GM12878 (cell line): ENCODE results near the gene TTC17. TPM values are rescaled to one million over a fixed set of nuclear protein-coding genes. Genes with fewer than 3 reads are reported as not detected.
"Not testable (repeated sequence)": the region's sequence is repeated elsewhere in the genome, so short reads cannot be mapped to it uniquely, and the experiment has no call there.

ENCODE experiments used
- ATAC-seq: fragments of 200-7000 bp; cut with Tn5 transposase; 3 replicates; pipeline ENCODE4 v1.9.1; 2020; ENCODE audit warnings: mild to moderate bottlenecking, moderate library complexity
- BruUV-seq: library from RNA; stranded (reverse); fragments of 400-500 nt; replicated peaks from 2 replicates; lab custom pipeline; 2021; lab: Mats Ljungman, UMichigan
- CTCF ChIA-PET: fragments of 300-600 bp; sonication (Branson Sonifier 250); formaldehyde crosslinking; extraction: SDS; loops from one replicate; lab custom pipeline; 2021; ENCODE audit warnings: inconsistent platforms; lab: Yijun Ruan, JAX
- POLR2A ChIA-PET: fragments of 350-600 bp; formaldehyde crosslinking; extraction: SDS; loops from one replicate; lab custom pipeline; 2021; ENCODE audit warnings: inconsistent platforms; lab: Charles Lee
- RAD21 ChIA-PET: fragments of 300-600 bp; sonication (Branson Sonifier 250); formaldehyde crosslinking; loops from one replicate; lab custom pipeline; 2023; ENCODE audit warnings: antibody characterized with exemption; ENCODE audit not compliant: unreplicated experiment; lab: Charles Lee
- SMC1A ChIA-PET: fragments of 300-600 bp; sonication (Branson Sonifier 250); formaldehyde crosslinking; loops from one replicate; lab custom pipeline; 2023; ENCODE audit not compliant: unreplicated experiment, uncharacterized antibody; lab: Charles Lee
- DNase-seq: peaks from one replicate; pipeline ENCODE4 v3.0.0-alpha.2; 2011; ENCODE audit warnings: low read depth, low spot score
- FAIRE-seq: peaks from 3 replicates; lab custom pipeline; 2011; peaks lifted over from hg19 to GRCh38; lab: Jason Lieb, UNC
- H2AFZ ChIP-seq: 2 replicates; pipeline ENCODE4 v1.6.0; 2011; ENCODE audit warnings: low read depth, low read length, control low read depth; ENCODE audit not compliant: control insufficient read depth
- H3K27ac ChIP-seq: 2 replicates; pipeline ENCODE4 v1.5.1; 2011; ENCODE audit warnings: control low read depth; ENCODE audit not compliant: control insufficient read depth, insufficient read depth
- H3K27me3 ChIP-seq, 2 experiments: replicated peaks in 1 of 2; 2 replicates each; pipeline versions ENCODE4 v1.6.0 to v1.6.1; 2011; ENCODE audit warnings: low read length in 1 of 2; ENCODE audit not compliant: control insufficient read depth in 2 of 2, insufficient read depth in 2 of 2
- H3K36me3 ChIP-seq, 2 experiments: 2 replicates each; pipeline ENCODE4 v1.5.1; 2011; ENCODE audit warnings: low read length in 1 of 2; ENCODE audit not compliant: control insufficient read depth in 2 of 2, insufficient read depth in 2 of 2
- H3K4me1 ChIP-seq: 2 replicates; pipeline ENCODE4 v1.6.1; 2011; ENCODE audit warnings: mild to moderate bottlenecking, low read length, moderate library complexity, mixed read lengths; ENCODE audit not compliant: control insufficient read depth, insufficient read depth
- H3K4me2 ChIP-seq: 2 replicates; pipeline ENCODE4 v1.6.0; 2011; ENCODE audit warnings: control low read depth; ENCODE audit not compliant: control insufficient read depth, insufficient read depth
- H3K4me3 ChIP-seq: fragments of 200-600 bp; sonication (generic); 2 replicates; pipeline ENCODE4 v1.5.1; 2016
- H3K79me2 ChIP-seq: 2 replicates; pipeline ENCODE4 v1.6.0; 2011; ENCODE audit warnings: low read length; ENCODE audit not compliant: control insufficient read depth, insufficient read depth
- H3K9ac ChIP-seq: 2 replicates; pipeline ENCODE4 v1.8.0; 2011; ENCODE audit warnings: low read length, control low read depth, mixed read lengths; ENCODE audit not compliant: control insufficient read depth, insufficient read depth
- H3K9me3 ChIP-seq: replicated peaks from 3 replicates; pipeline ENCODE4 v1.5.1; 2011; ENCODE audit warnings: mild to moderate bottlenecking, low read length; ENCODE audit not compliant: control insufficient read depth, insufficient read depth
- H4K20me1 ChIP-seq: 2 replicates; pipeline ENCODE4 v1.6.0; 2011; ENCODE audit not compliant: control insufficient read depth, insufficient read depth
- ESRRA ChIP-seq: IDR thresholded peaks from 2 replicates; pipeline ENCODE4 v1.6.1; 2012; ENCODE audit warnings: mild to moderate bottlenecking, low read length, improper control_type of control experiment
- MTA3 ChIP-seq: IDR thresholded peaks from 2 replicates; pipeline ENCODE4 v1.6.1; 2012; ENCODE audit warnings: low read length, inconsistent platforms, borderline replicate concordance
- SMC3 ChIP-seq: IDR thresholded peaks from 2 replicates; pipeline ENCODE4 v1.6.1; 2011; ENCODE audit warnings: low read length, improper control_type of control experiment, borderline replicate concordance
- ZNF207 ChIP-seq: fragments of 450-650 bp; IDR thresholded peaks from 2 replicates; pipeline ENCODE4 v1.6.1; 2014; ENCODE audit warnings: antibody characterized with exemption, mild to moderate bottlenecking, borderline replicate concordance
- ZNF217 ChIP-seq: fragments of 450-650 bp; IDR thresholded peaks from 2 replicates; pipeline ENCODE4 v1.6.1; 2017; ENCODE audit warnings: antibody characterized with exemption, mild to moderate bottlenecking
- ZNF274 ChIP-seq: IDR thresholded peaks from one replicate; pipeline ENCODE4 v1.8.0; 2011; ENCODE audit not compliant: insufficient read length, insufficient read depth
- WGBS: methylation state at CpG from one replicate; pipeline ENCODE4 v1.1.6; 2016; ENCODE audit warnings: low lambda C conversion rate; ENCODE audit not compliant: insufficient replicate concordance, insufficient coverage; ENCODE audit errors: missing lambda C conversion rate; 5-methylcytosine and 5-hydroxymethylcytosine counted together
- in situ Hi-C: fragments of 300-500 bp; cut with MboI; formaldehyde crosslinking; loops from 9 replicates; pipeline ENCODE4 v1.14.3; 2018; ENCODE audit warnings: mixed read lengths
- intact Hi-C: fragments of 100-400 bp; cut with micrococcal nuclease; formaldehyde crosslinking; loops from one replicate; pipeline ENCODE4 v1.14.2; 2022; ENCODE audit not compliant: unreplicated experiment
- polyA plus RNA-seq, 11 experiments: library from polyadenylated mRNA; depleted of rRNA in 4 of 11; unstranded in 6 of 11; stranded (reverse) in 5 of 11; fragments of >200 nt; fragmentation: Nextera tagmentation in 4 of 11; fragmentation: Illumina TruSeq in 1 of 11; extraction: Ambion mirVana in 4 of 11; extraction: Trizol in 1 of 11; gene quantifications; 1 replicate in 1 of 11; 2 replicates in 10 of 11; pipeline versions ENCODE4 v1.2.1 to v1.2.3, GENCODE V29; 2011 to 2016; ENCODE audit warnings: inconsistent platforms in 2 of 11, missing spikeins in 2 of 11, low read depth in 1 of 11
- total RNA-seq, 4 experiments: library from RNA; depleted of rRNA in 3 of 4; stranded (reverse); fragments of >200 nt in 3 of 4; fragmentation: Illumina TruSeq in 1 of 4; extraction: Trizol in 1 of 4; gene quantifications; 2 replicates each; pipeline versions ENCODE4 v1.2.1 to v1.2.3, GENCODE V29; 2013 to 2021
- TF ChIP-seq, protein P1 (sequence below): fragments of 450-650 bp; IDR thresholded peaks from 2 replicates; pipeline ENCODE4 v1.6.1; 2017; ENCODE audit warnings: antibody characterized with exemption, mild to moderate bottlenecking, moderate library complexity
- TF ChIP-seq, protein P2 (sequence below): fragments of 450-650 bp; IDR thresholded peaks from 2 replicates; pipeline ENCODE4 v1.6.1; 2018; ENCODE audit warnings: mild to moderate bottlenecking, low read depth, moderate library complexity; ENCODE audit not compliant: partially characterized antibody
- TF ChIP-seq, protein P3 (sequence below): IDR thresholded peaks from 2 replicates; pipeline ENCODE4 v1.6.1; 2012; ENCODE audit warnings: mild to moderate bottlenecking, low read depth, low read length

TTC17 gene
- total and polyA plus RNA-seq, 10 of the 15 experiments (the other 5 are each of a cell fraction or from before 2014, with no cell fraction given), result 15.9 to 116 (median 41.5) TPM

DNA sequence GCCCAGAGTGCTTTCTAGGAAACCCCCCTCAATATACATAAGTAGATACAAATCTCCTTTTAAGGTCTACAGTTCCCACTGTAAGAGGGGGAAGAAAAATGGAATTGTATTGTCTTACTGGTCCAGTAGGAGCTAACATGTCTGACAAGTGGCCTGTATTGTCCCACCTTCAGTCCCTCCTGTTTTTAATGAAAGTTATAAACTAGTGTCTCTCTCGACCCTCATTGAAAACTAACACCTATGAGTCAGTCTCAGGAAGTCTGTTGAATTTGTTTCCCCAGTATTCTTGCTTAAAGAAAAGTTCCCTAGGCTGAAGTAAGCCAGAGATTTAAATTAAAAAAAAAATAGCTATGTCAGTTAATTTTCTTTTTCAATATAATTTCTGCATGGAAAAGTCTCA is 69.3 kb downstream of the TTC17 start (continued):
- TF ChIP-seq, protein P1, sequence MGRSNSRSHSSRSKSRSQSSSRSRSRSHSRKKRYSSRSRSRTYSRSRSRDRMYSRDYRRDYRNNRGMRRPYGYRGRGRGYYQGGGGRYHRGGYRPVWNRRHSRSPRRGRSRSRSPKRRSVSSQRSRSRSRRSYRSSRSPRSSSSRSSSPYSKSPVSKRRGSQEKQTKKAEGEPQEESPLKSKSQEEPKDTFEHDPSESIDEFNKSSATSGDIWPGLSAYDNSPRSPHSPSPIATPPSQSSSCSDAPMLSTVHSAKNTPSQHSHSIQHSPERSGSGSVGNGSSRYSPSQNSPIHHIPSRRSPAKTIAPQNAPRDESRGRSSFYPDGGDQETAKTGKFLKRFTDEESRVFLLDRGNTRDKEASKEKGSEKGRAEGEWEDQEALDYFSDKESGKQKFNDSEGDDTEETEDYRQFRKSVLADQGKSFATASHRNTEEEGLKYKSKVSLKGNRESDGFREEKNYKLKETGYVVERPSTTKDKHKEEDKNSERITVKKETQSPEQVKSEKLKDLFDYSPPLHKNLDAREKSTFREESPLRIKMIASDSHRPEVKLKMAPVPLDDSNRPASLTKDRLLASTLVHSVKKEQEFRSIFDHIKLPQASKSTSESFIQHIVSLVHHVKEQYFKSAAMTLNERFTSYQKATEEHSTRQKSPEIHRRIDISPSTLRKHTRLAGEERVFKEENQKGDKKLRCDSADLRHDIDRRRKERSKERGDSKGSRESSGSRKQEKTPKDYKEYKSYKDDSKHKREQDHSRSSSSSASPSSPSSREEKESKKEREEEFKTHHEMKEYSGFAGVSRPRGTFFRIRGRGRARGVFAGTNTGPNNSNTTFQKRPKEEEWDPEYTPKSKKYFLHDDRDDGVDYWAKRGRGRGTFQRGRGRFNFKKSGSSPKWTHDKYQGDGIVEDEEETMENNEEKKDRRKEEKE, result no peak
- TF ChIP-seq ZNF274 (no peak), ZNF217 (no peak), SMC3 (no peak), ESRRA (no peak), ZNF207 (no peak), MTA3 (no peak)
- TF ChIP-seq, protein P2, sequence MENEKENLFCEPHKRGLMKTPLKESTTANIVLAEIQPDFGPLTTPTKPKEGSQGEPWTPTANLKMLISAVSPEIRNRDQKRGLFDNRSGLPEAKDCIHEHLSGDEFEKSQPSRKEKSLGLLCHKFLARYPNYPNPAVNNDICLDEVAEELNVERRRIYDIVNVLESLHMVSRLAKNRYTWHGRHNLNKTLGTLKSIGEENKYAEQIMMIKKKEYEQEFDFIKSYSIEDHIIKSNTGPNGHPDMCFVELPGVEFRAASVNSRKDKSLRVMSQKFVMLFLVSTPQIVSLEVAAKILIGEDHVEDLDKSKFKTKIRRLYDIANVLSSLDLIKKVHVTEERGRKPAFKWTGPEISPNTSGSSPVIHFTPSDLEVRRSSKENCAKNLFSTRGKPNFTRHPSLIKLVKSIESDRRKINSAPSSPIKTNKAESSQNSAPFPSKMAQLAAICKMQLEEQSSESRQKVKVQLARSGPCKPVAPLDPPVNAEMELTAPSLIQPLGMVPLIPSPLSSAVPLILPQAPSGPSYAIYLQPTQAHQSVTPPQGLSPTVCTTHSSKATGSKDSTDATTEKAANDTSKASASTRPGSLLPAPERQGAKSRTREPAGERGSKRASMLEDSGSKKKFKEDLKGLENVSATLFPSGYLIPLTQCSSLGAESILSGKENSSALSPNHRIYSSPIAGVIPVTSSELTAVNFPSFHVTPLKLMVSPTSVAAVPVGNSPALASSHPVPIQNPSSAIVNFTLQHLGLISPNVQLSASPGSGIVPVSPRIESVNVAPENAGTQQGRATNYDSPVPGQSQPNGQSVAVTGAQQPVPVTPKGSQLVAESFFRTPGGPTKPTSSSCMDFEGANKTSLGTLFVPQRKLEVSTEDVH, result no peak
- TF ChIP-seq, protein P3, sequence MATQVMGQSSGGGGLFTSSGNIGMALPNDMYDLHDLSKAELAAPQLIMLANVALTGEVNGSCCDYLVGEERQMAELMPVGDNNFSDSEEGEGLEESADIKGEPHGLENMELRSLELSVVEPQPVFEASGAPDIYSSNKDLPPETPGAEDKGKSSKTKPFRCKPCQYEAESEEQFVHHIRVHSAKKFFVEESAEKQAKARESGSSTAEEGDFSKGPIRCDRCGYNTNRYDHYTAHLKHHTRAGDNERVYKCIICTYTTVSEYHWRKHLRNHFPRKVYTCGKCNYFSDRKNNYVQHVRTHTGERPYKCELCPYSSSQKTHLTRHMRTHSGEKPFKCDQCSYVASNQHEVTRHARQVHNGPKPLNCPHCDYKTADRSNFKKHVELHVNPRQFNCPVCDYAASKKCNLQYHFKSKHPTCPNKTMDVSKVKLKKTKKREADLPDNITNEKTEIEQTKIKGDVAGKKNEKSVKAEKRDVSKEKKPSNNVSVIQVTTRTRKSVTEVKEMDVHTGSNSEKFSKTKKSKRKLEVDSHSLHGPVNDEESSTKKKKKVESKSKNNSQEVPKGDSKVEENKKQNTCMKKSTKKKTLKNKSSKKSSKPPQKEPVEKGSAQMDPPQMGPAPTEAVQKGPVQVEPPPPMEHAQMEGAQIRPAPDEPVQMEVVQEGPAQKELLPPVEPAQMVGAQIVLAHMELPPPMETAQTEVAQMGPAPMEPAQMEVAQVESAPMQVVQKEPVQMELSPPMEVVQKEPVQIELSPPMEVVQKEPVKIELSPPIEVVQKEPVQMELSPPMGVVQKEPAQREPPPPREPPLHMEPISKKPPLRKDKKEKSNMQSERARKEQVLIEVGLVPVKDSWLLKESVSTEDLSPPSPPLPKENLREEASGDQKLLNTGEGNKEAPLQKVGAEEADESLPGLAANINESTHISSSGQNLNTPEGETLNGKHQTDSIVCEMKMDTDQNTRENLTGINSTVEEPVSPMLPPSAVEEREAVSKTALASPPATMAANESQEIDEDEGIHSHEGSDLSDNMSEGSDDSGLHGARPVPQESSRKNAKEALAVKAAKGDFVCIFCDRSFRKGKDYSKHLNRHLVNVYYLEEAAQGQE, result no peak

DNA sequence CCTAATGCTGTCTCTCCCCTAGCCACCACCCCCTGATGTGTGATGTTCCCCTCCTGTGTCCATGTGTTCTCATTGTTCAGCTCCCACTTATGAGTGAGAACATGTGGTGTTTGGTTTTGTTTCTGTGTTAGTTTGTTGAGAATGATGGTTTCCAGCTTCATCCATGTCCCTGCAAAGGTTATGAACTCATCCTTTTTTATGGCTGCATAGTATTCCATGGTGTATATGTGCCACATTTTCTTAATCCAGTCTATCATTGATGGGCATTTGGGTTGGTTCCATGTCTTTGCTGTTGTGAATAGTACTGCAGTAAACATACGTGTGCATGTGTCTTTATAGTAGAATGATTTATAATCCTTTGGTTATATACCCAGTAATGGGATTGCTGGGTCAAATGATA is 72.2 kb downstream of the TTC17 start:
- in situ Hi-C loops, H3K27me3 ChIP-seq, H2AFZ ChIP-seq, CTCF ChIA-PET, BruUV-seq, H3K4me1 ChIP-seq, RAD21 ChIA-PET, H3K79me2 ChIP-seq, DNase-seq, H3K36me3 ChIP-seq, ATAC-seq, H3K27ac ChIP-seq, H3K9me3 ChIP-seq, FAIRE-seq, H3K4me2 ChIP-seq, H3K9ac ChIP-seq, H4K20me1 ChIP-seq, POLR2A ChIA-PET, H3K4me3 ChIP-seq, intact Hi-C loops: not testable (repeated sequence)
- SMC1A ChIA-PET, result interaction anchor here (0.8 kb wide), 1 partner anchor 8 kb away, joined by 3 read pairs; no protein-coding TSS in a partner anchor
- 75% methylated on average over 1 of the region's 1 CpG for WGBS
